H1 (cell line): ENCODE data around the gene TRIM56. TPM values are rescaled to one million over a fixed set of nuclear protein-coding genes. Genes with fewer than 3 reads are reported as not detected.

ENCODE experiments used
- CTCF ChIA-PET: fragments of 300-600 bp; sonication (Branson Sonifier 250); formaldehyde crosslinking; loops from one replicate; lab custom pipeline; 2021; ENCODE audit not compliant: partially characterized antibody; lab: Charles Lee
- POLR2A ChIA-PET: fragments of 300-600 bp; sonication (Branson Sonifier 250); formaldehyde crosslinking; loops from one replicate; lab custom pipeline; 2021; ENCODE audit warnings: inconsistent platforms; ENCODE audit not compliant: partially characterized antibody; lab: Charles Lee
- DNase-seq, 2 experiments: peaks; one replicate each; pipeline versions ENCODE4 v3.0.0 to v3.0.0-alpha.2; 2010 to 2022; ENCODE audit warnings: low spot score in 2 of 2, low read depth in 1 of 2, mixed read lengths in 1 of 2
- FAIRE-seq: peaks from 2 replicates; lab custom pipeline; 2011; peaks lifted over from hg19 to GRCh38; lab: Jason Lieb, UNC
- H2AFZ ChIP-seq: 2 replicates; pipeline ENCODE4 v1.8.1; 2012; ENCODE audit warnings: low read length, inconsistent platforms
- H2AK5ac ChIP-seq: 2 replicates; pipeline ENCODE4 v1.6.1; 2013; ENCODE audit warnings: low read depth, low read length
- H2BK120ac ChIP-seq: replicated peaks from 2 replicates; pipeline ENCODE3; 2013; ENCODE audit warnings: low read depth, low read length, inconsistent platforms
- H2BK12ac ChIP-seq: 2 replicates; pipeline ENCODE4 v1.6.1; 2013; ENCODE audit warnings: low read depth, low read length
- H2BK15ac ChIP-seq: 2 replicates; pipeline ENCODE4 v1.6.1; 2013; ENCODE audit warnings: low read length
- H2BK20ac ChIP-seq: 2 replicates; pipeline ENCODE4 v1.6.1; 2013; ENCODE audit warnings: low read length
- H2BK5ac ChIP-seq: 2 replicates; pipeline ENCODE4 v1.6.1; 2013; ENCODE audit warnings: low read depth, low read length
- H3K14ac ChIP-seq: 2 replicates; pipeline ENCODE4 v1.6.1; 2013; ENCODE audit warnings: inconsistent platforms; ENCODE audit not compliant: insufficient read length
- H3K18ac ChIP-seq: 2 replicates; pipeline ENCODE4 v1.6.1; 2013; ENCODE audit warnings: low read length; ENCODE audit errors: extremely low read depth
- H3K23ac ChIP-seq: 2 replicates; pipeline ENCODE4 v1.6.1; 2013; ENCODE audit warnings: inconsistent platforms; ENCODE audit not compliant: insufficient read length
- H3K23me2 ChIP-seq: 2 replicates; pipeline ENCODE4 v1.6.1; 2013; ENCODE audit warnings: low read depth, low read length
- H3K27ac ChIP-seq: 2 replicates; pipeline ENCODE4 v1.6.1; 2011; ENCODE audit warnings: low read depth, low read length, inconsistent platforms
- H3K27me3 ChIP-seq, 4 experiments: replicated peaks in 1 of 4; 1 replicate in 1 of 4; 2 replicates in 3 of 4; pipeline versions ENCODE4 v1.6.1 to v1.8.1; 2011 to 2013; ENCODE audit warnings: low read length in 3 of 4, mild to moderate bottlenecking in 3 of 4, inconsistent platforms in 2 of 4, mixed read lengths in 2 of 4, moderate library complexity in 1 of 4; ENCODE audit not compliant: control insufficient read depth in 3 of 4, insufficient read depth in 3 of 4; ENCODE audit errors: extremely low read depth in 1 of 4
- H3K36me3 ChIP-seq, 4 experiments: 2 replicates each; pipeline versions ENCODE4 v1.6.1 to v1.8.1; 2011 to 2013; ENCODE audit warnings: mild to moderate bottlenecking in 4 of 4, low read length in 3 of 4, moderate library complexity in 2 of 4, control low read depth in 1 of 4, inconsistent platforms in 1 of 4; ENCODE audit not compliant: insufficient read depth in 4 of 4, control insufficient read depth in 2 of 4
- H3K4ac ChIP-seq: replicated peaks from 2 replicates; pipeline ENCODE3; 2013; ENCODE audit warnings: low read length, low read depth, mixed read lengths, inconsistent platforms; ENCODE audit not compliant: insufficient read length
- H3K4me1 ChIP-seq, 4 experiments: replicated peaks in 1 of 4; 1 replicate in 1 of 4; 2 replicates in 3 of 4; pipeline versions ENCODE4 v1.6.1 to v1.8.1; 2011 to 2013; ENCODE audit warnings: low read length in 3 of 4, inconsistent platforms in 2 of 4, mixed read lengths in 1 of 4; ENCODE audit not compliant: insufficient read depth in 4 of 4, control insufficient read depth in 3 of 4
- H3K4me2 ChIP-seq, 2 experiments: 2 replicates each; pipeline versions ENCODE4 v1.6.1 to v1.8.1; 2011 to 2013; ENCODE audit warnings: low read depth in 2 of 2, low read length in 2 of 2, control low read depth in 1 of 2, inconsistent platforms in 1 of 2, mild to moderate bottlenecking in 1 of 2; ENCODE audit not compliant: insufficient read depth in 1 of 2
- H3K4me3 ChIP-seq, 4 experiments: fragments of 200-600, 300-600 bp in 1 of 4; sonication (generic), shearing (Covaris generic), sonication (Bioruptor Twin) in 1 of 4; 2 replicates each; pipeline versions ENCODE4 v1.5.1 to v1.8.1; 2011 to 2016; ENCODE audit warnings: low read length in 4 of 4, low read depth in 3 of 4, control low read depth in 2 of 4, inconsistent platforms in 2 of 4, mild to moderate bottlenecking in 2 of 4, mixed read lengths in 1 of 4, moderate library complexity in 1 of 4; ENCODE audit not compliant: insufficient read depth in 2 of 4; ENCODE audit errors: extremely low read depth in 1 of 4
- H3K56ac ChIP-seq: replicated peaks from 2 replicates; pipeline ENCODE3; 2013; ENCODE audit warnings: low read depth, mild to moderate bottlenecking, mixed read lengths, low read length, inconsistent platforms; ENCODE audit not compliant: insufficient read length
- H3K79me1 ChIP-seq: 2 replicates; pipeline ENCODE4 v1.6.1; 2013; ENCODE audit warnings: low read depth, low read length, control low read depth
- H3K79me2 ChIP-seq, 2 experiments: 2 replicates each; pipeline versions ENCODE4 v1.6.1 to v1.8.1; 2012 to 2013; ENCODE audit warnings: low read length in 2 of 2, mild to moderate bottlenecking in 2 of 2, inconsistent platforms in 1 of 2; ENCODE audit not compliant: insufficient read depth in 2 of 2, control insufficient read depth in 1 of 2
- H3K9ac ChIP-seq, 4 experiments: replicated peaks in 1 of 4; 1 replicate in 1 of 4; 2 replicates in 3 of 4; pipeline versions ENCODE4 v1.6.1 to v1.8.1; 2011 to 2013; ENCODE audit warnings: low read depth in 3 of 4, low read length in 3 of 4, control low read depth in 2 of 4, mild to moderate bottlenecking in 2 of 4, moderate library complexity in 2 of 4, inconsistent platforms in 1 of 4; ENCODE audit errors: extremely low read depth in 1 of 4
- H3K9me3 ChIP-seq, 2 experiments: 2 replicates each; pipeline versions ENCODE4 v1.6.1 to v1.8.1; 2012 to 2013; ENCODE audit warnings: mild to moderate bottlenecking in 2 of 2, moderate library complexity in 2 of 2, control low read depth in 1 of 2, inconsistent platforms in 1 of 2, low read depth in 1 of 2, low read length in 1 of 2, mixed read lengths in 1 of 2; ENCODE audit not compliant: insufficient read depth in 2 of 2
- H4K20me1 ChIP-seq, 2 experiments: replicated peaks in 1 of 2; 2 replicates each; pipeline versions ENCODE3 to v1.8.1; 2011 to 2013; ENCODE audit warnings: inconsistent platforms in 2 of 2, low read length in 2 of 2, mild to moderate bottlenecking in 1 of 2; ENCODE audit not compliant: insufficient read depth in 2 of 2, control insufficient read depth in 1 of 2
- H4K5ac ChIP-seq: 2 replicates; pipeline ENCODE4 v1.6.1; 2013; ENCODE audit warnings: low read length, low read depth, mixed read lengths, inconsistent platforms; ENCODE audit not compliant: insufficient read length
- H4K8ac ChIP-seq: 2 replicates; pipeline ENCODE4 v1.8.0; 2013; ENCODE audit warnings: mild to moderate bottlenecking, moderate library complexity, low read length, inconsistent platforms; ENCODE audit not compliant: insufficient read depth; ENCODE audit errors: extremely low read depth
- H4K91ac ChIP-seq: replicated peaks from 2 replicates; pipeline ENCODE3; 2013; ENCODE audit warnings: low read length, mixed read lengths, inconsistent platforms; ENCODE audit not compliant: insufficient read length
- EZH2 ChIP-seq: fragments of 200-600 bp; sonication (generic); IDR thresholded peaks from 2 replicates; pipeline ENCODE4 v1.7.1; 2012; ENCODE audit warnings: low read depth, mild to moderate bottlenecking, moderate library complexity, low read length, inconsistent platforms; ENCODE audit not compliant: severe bottlenecking
- JUN ChIP-seq: IDR thresholded peaks from 2 replicates; pipeline ENCODE4 v1.6.1; 2011; ENCODE audit warnings: low read depth, mild to moderate bottlenecking, improper control_type of control experiment, low read length
- NANOG ChIP-seq: IDR thresholded peaks from 2 replicates; pipeline ENCODE4 v1.6.1; 2011; ENCODE audit warnings: low read length, low read depth, mild to moderate bottlenecking, inconsistent platforms; ENCODE audit not compliant: insufficient read depth, poor library complexity, severe bottlenecking
- SIX5 ChIP-seq: IDR thresholded peaks from 2 replicates; pipeline ENCODE4 v1.6.1; 2011; ENCODE audit warnings: mild to moderate bottlenecking, low read depth, low read length
- SP2 ChIP-seq: IDR thresholded peaks from 2 replicates; pipeline ENCODE4 v1.6.1; 2012; ENCODE audit warnings: mild to moderate bottlenecking, low read length, inconsistent platforms
- SP4 ChIP-seq: IDR thresholded peaks from 2 replicates; pipeline ENCODE4 v1.6.1; 2012; ENCODE audit warnings: low read length, inconsistent platforms
- TBP ChIP-seq: IDR thresholded peaks from 2 replicates; pipeline ENCODE4 v1.6.1; 2011; ENCODE audit warnings: low read depth, low read length, improper control_type of control experiment
- WGBS, 2 experiments: shearing (Covaris generic) in 1 of 2; methylation state at CpG; one replicate each; pipeline versions ENCODE4 v1.1.6 to v1.1.7; 2013 to 2015; ENCODE audit warnings: low lambda C conversion rate in 2 of 2, mixed read lengths in 2 of 2, inconsistent platforms in 1 of 2, low coverage in 1 of 2, missing lambda C conversion rate in 1 of 2; ENCODE audit not compliant: insufficient replicate concordance in 2 of 2, insufficient coverage in 1 of 2, insufficient read length in 1 of 2; ENCODE audit errors: extremely low coverage in 1 of 2, missing lambda C conversion rate in 1 of 2; 5-methylcytosine and 5-hydroxymethylcytosine counted together
- polyA plus RNA-seq, 7 experiments: library from polyadenylated mRNA; depleted of rRNA in 3 of 7; stranded (reverse) in 5 of 7; unstranded in 2 of 7; fragments of >200 nt in 5 of 7; fragments of 200-250 nt in 2 of 7; gene quantifications; 1 replicate in 5 of 7; 2 replicates in 1 of 7; 4 replicates in 1 of 7; pipeline versions ENCODE4 v1.2.1 to v1.2.3, GENCODE V29; 2011 to 2013; ENCODE audit warnings: missing spikeins in 2 of 7, mixed read lengths in 2 of 7
- total RNA-seq: library from RNA; stranded (reverse); fragmentation: NEBNext Ultra II Directional; extraction: Animal tissue kit (Norgen Biotek cat#: 25700); gene quantifications from 2 replicates; pipeline ENCODE4 v1.2.1, GENCODE V29; 2021

TRIM56 gene
- total and polyA plus RNA-seq, 2 of the 8 experiments (the other 6 are each of a cell fraction or from before 2014, with no cell fraction given) = 2.0 to 17.5 TPM

- H4K8ac ChIP-seq = no peak overlapping the region
- CTCF ChIA-PET = interaction anchor here (0.5 to 2.6 kb wide), 10 partner anchors 9 to 169 kb away, joined by 3 to 11 read pairs (median 3); no protein-coding TSS in a partner anchor
- no peak for FAIRE-seq
- H3K4me1 ChIP-seq = peaks cover 0 to 11% (median 8%) of the 10 kb centered on the region in 4 experiments; a peak in 5 of 7 replicates
- no peak for TF ChIP-seq EZH2
- no peak for TF ChIP-seq TBP
- no peak for TF ChIP-seq SIX5
- no peak for TF ChIP-seq NANOG
- TF ChIP-seq SP2 = no peak
- TF ChIP-seq JUN = no peak
- TF ChIP-seq SP4 = no peak
- no peak for DNase-seq
- no peak overlapping the region for H3K23ac ChIP-seq
- no peaks in the 10 kb centered on the region for H3K36me3 ChIP-seq
- no peaks in the 10 kb centered on the region for H3K9me3 ChIP-seq
- H2BK20ac ChIP-seq = peak overlapping the region; percentile 55; the same call in 1 of the 2 replicates
- peak overlapping the region; percentile 65 for H4K91ac ChIP-seq
- no peak overlapping the region for H3K27ac ChIP-seq
- H3K27me3 ChIP-seq = no peaks in the 10 kb centered on the region
- peak overlapping the region; percentile 65; the same call in 1 of the 2 replicates for H2BK15ac ChIP-seq
- no peak overlapping the region for H3K9ac ChIP-seq
- no peak overlapping the region for H2BK5ac ChIP-seq
- H3K56ac ChIP-seq = no peak overlapping the region
- 76% methylated on average over 7 of the region's 7 CpGs; no CpG with 5 or more reads in 1 of the 2 experiments for WGBS, 2 experiments
- H3K14ac ChIP-seq = no peak overlapping the region
- no peaks in the 10 kb centered on the region for H4K20me1 ChIP-seq
- 0 out of 2 replicates have a peak overlapping the region, but pooled peaks have one; percentile 21 for H3K18ac ChIP-seq
- H2BK12ac ChIP-seq = 0 out of 2 replicates have a peak overlapping the region, but pooled peaks have one; percentile 4
- H4K5ac ChIP-seq = no peak overlapping the region
- no peak overlapping the region for H3K4ac ChIP-seq
- 0 out of 2 replicates have a peak overlapping the region, but pooled peaks have one; percentile 3 for H2AK5ac ChIP-seq
- no peak overlapping the region for H2BK120ac ChIP-seq
- no peaks in the 10 kb centered on the region for H3K23me2 ChIP-seq
- H3K4me3 ChIP-seq = no peak overlapping the region
- H2AFZ ChIP-seq = no peak overlapping the region
- H3K79me2 ChIP-seq = no peaks in the 10 kb centered on the region
- POLR2A ChIA-PET = interaction anchor here (0.8 to 1.7 kb wide), 4 partner anchors 29 to 179 kb away, joined by 3 to 5 read pairs (median 4); no protein-coding TSS in a partner anchor
- H3K4me2 ChIP-seq = no peak overlapping the region; a peak in 1 of 4 replicates
- no peaks in the 10 kb centered on the region for H3K79me1 ChIP-seq
Measured at GRCh38 chr7:101066833-101067177, 18.5 kb upstream of the TRIM56 start.
